ENCODE measurements around the gene ITIH1. TPM values are rescaled to one million over a fixed set of nuclear protein-coding genes. Genes with fewer than 3 reads are reported as not detected.

The ITIH1 gene
- total RNA-seq, 1 donor, result not detected

DNA sequence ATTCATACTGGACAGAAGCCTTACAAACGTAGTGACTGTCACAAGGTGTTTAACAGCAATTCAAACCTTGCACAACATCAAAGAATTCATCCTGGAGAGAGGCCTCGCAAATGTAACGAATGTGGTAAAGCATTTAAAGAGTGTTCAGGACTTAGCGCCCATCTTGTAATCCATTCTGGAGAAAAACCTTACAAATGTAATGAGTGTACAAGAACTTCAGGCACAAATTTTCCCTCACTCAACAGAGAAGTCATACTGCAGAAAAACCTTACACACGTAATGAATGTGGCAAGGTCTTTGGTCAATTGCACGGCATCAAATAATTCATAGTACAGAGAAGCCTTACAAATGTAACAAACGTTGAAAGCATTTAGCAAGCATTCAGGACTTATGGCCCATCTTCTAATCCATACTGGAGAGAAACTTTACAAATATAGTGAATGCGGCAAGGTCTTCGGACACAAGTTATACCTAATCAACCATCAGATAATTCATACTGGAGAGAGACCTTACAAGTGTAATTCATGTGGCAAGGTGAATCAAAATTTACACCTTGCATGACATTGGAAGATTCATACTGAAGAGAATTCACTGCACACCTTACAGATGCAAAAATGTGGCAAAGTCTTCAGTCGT, 44.0 kb upstream of the ITIH1 start:
- Histone ChIP-seq H3K36me3 (ENCODE audit: insufficient read depth, low read length) (peaks cover 39% of the 10 kb centered on the region), H3K27ac (ENCODE audit: low read depth, low read length) (no peak overlapping the region), H3K4me1 (ENCODE audit: insufficient read depth, low read length) (no peaks in the 10 kb centered on the region), H3K27me3 (ENCODE audit: insufficient read depth, low read length) (no peaks in the 10 kb centered on the region), H3K4me3 (ENCODE audit: insufficient read depth, low read length) (no peak overlapping the region), H3K9me3 (ENCODE audit: low read depth, low read length) (peaks cover 5% of the 10 kb centered on the region), H3K79me2 (ENCODE audit: insufficient read depth, low read length) (no peaks in the 10 kb centered on the region), H2AFZ (ENCODE audit: low read length) (no peak overlapping the region), H3K4me2 (ENCODE audit: insufficient read depth, low read length) (no peak overlapping the region), H4K20me1 (ENCODE audit: insufficient read depth, low read length) (no peaks in the 10 kb centered on the region)
- no peak for DNase-seq (ENCODE audit: insufficient read length, low spot score, missing footprints)
- TF ChIP-seq, protein P1, sequence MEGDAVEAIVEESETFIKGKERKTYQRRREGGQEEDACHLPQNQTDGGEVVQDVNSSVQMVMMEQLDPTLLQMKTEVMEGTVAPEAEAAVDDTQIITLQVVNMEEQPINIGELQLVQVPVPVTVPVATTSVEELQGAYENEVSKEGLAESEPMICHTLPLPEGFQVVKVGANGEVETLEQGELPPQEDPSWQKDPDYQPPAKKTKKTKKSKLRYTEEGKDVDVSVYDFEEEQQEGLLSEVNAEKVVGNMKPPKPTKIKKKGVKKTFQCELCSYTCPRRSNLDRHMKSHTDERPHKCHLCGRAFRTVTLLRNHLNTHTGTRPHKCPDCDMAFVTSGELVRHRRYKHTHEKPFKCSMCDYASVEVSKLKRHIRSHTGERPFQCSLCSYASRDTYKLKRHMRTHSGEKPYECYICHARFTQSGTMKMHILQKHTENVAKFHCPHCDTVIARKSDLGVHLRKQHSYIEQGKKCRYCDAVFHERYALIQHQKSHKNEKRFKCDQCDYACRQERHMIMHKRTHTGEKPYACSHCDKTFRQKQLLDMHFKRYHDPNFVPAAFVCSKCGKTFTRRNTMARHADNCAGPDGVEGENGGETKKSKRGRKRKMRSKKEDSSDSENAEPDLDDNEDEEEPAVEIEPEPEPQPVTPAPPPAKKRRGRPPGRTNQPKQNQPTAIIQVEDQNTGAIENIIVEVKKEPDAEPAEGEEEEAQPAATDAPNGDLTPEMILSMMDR (IDR thresholded peaks at IDR 0.05; ENCODE audit: extremely low read depth, low read depth, low read length), result no peak

DNA sequence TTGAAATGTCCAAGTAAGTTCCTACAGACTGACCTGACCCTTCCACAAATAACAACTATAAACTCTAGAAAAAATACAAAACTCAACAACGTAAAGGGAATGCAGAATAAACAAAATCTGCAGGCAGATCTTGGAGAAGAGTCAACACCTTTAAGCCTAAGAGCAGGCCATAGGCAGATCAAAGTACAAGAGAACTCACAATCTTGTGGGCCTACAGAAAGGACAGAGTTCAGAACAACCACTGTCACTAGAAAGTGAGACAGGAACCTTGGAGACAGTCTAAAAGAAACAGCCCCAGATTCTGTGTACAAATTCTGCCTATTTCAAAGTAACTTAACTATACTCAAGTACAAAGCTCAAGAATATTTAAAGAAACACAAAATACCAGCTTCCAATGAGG, 37.7 kb upstream of the ITIH1 start:
- no peak for DNase-seq (ENCODE audit: insufficient read length, low spot score, missing footprints)
- Histone ChIP-seq H3K27ac (ENCODE audit: low read depth, low read length) (no peak overlapping the region), H3K4me2 (ENCODE audit: insufficient read depth, low read length) (no peak overlapping the region), H2AFZ (ENCODE audit: low read length) (no peak overlapping the region), H4K20me1 (ENCODE audit: insufficient read depth, low read length) (no peaks in the 10 kb centered on the region), H3K27me3 (ENCODE audit: insufficient read depth, low read length) (no peaks in the 10 kb centered on the region), H3K9me3 (ENCODE audit: low read depth, low read length) (no peaks in the 10 kb centered on the region), H3K79me2 (ENCODE audit: insufficient read depth, low read length) (no peaks in the 10 kb centered on the region), H3K4me3 (ENCODE audit: insufficient read depth, low read length) (no peak overlapping the region), H3K4me1 (ENCODE audit: insufficient read depth, low read length) (no peaks in the 10 kb centered on the region), H3K36me3 (ENCODE audit: insufficient read depth, low read length) (peaks cover 40% of the 10 kb centered on the region)
- TF ChIP-seq, protein P1 (IDR thresholded peaks at IDR 0.05; ENCODE audit: extremely low read depth, low read depth, low read length), result no peak

- Histone ChIP-seq H3K4me2 (ENCODE audit: insufficient read depth, low read length) (no peak overlapping the region), H3K9me3 (ENCODE audit: low read depth, low read length) (no peaks in the 10 kb centered on the region), H3K27me3 (ENCODE audit: insufficient read depth, low read length) (no peaks in the 10 kb centered on the region), H4K20me1 (ENCODE audit: insufficient read depth, low read length) (no peaks in the 10 kb centered on the region), H3K27ac (ENCODE audit: low read depth, low read length) (no peak overlapping the region), H3K4me1 (ENCODE audit: insufficient read depth, low read length) (no peaks in the 10 kb centered on the region), H3K36me3 (ENCODE audit: insufficient read depth, low read length) (peaks cover 41% of the 10 kb centered on the region), H2AFZ (ENCODE audit: low read length) (no peak overlapping the region), H3K4me3 (ENCODE audit: insufficient read depth, low read length) (no peak overlapping the region), H3K79me2 (ENCODE audit: insufficient read depth, low read length) (no peaks in the 10 kb centered on the region)
- DNase-seq (ENCODE audit: insufficient read length, low spot score, missing footprints), result no peak
- TF ChIP-seq, protein P1 (IDR thresholded peaks at IDR 0.05; ENCODE audit: extremely low read depth, low read depth, low read length), result peak; percentile 59
Measured at GRCh38 chr3:52742418-52743041, 34.9 kb upstream of the ITIH1 start.

DNA sequence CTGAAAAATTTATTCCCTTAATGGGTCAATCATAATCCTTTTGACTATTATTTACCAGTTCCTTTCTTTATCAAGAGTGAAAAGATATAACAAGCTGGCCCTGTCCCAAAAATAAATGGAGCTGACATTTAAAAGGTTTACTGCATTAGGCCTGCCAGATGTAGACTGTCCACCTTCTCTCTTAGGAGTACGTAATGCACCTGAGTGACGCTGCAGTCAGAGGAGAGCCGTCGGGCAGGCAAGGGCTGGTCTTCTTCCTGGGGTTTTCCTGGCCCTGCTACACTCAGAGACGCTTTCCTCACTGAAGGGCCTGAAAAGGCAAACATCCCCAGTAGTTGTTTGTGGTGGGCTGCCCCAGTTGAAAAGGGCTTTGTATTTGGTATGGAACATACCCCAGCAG, 34.2 kb upstream of the ITIH1 start:
- Histone ChIP-seq H3K79me2 (ENCODE audit: insufficient read depth, low read length) (no peaks in the 10 kb centered on the region), H4K20me1 (ENCODE audit: insufficient read depth, low read length) (no peaks in the 10 kb centered on the region), H3K4me1 (ENCODE audit: insufficient read depth, low read length) (no peaks in the 10 kb centered on the region), H3K9me3 (ENCODE audit: low read depth, low read length) (no peaks in the 10 kb centered on the region), H3K4me2 (ENCODE audit: insufficient read depth, low read length) (no peak overlapping the region), H3K27ac (ENCODE audit: low read depth, low read length) (no peak overlapping the region), H3K4me3 (ENCODE audit: insufficient read depth, low read length) (no peak overlapping the region), H2AFZ (ENCODE audit: low read length) (no peak overlapping the region), H3K27me3 (ENCODE audit: insufficient read depth, low read length) (no peaks in the 10 kb centered on the region), H3K36me3 (ENCODE audit: insufficient read depth, low read length) (peaks cover 41% of the 10 kb centered on the region)
- DNase-seq (ENCODE audit: insufficient read length, low spot score, missing footprints), result no peak
- TF ChIP-seq, protein P1 (IDR thresholded peaks at IDR 0.05; ENCODE audit: extremely low read depth, low read depth, low read length), result no peak
